GM18526 (cell line): ENCODE data around the gene FRMD1.

Source experiments
- POLR2A ChIP-seq: IDR thresholded peaks from 3 replicates; pipeline ENCODE4 v1.6.1; 2011; ENCODE audit not compliant: insufficient read length; ENCODE audit errors: extremely low read depth

Gene FRMD1

DNA sequence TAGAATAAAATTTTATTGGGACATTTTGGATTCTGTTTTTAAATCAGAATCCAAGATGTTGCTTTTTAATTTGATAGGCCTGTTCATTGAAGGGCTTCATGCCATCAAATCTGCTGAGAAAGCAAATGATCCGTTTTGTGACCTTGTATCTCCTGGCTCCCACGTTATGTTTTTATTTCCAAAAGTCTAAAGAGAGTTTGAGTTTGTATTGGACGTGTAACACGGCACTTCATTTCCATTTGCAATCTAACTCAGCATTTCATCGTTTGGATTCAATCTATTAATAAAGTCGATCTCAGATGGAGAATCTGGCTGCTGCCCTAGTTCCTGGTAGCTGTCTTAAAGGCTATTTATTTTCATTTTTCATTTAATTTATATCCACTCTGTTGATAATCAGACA lies 64.6 kb downstream of the FRMD1 start:
- no peak for TF ChIP-seq POLR2A

DNA sequence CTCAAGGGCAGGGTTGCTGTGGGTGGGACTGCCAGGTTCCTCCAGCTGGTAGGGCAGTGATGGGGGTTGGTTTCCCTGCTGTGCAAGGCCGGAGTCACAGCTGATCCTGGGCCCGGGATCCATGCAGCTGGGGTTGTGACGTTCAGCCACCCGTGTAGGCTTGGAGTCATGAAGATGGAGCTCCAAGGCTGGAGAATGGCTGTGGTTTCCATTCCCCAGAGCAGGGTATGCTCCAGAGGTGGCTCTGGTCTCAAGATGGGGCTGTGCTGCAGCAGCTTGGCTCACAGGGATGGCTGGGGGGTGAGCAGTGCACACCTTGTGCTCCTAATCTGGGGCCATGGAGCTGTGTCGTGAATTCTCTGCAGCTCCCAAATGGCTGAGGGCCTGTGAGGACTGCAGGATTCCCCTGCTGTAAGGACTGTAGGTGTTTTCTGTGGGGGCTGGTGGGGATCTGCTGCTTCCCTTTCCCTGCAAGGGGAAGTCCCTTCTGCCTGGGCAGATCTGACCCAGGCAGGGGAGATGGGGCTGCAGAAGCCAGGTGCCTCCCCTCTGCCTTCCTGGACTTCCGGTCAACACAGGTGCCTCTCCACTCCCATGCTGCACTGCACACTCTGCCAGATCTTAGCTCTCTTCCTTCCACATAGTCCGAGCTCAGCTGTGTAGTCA lies 65.6 kb downstream of the FRMD1 start:
- TF ChIP-seq POLR2A: no peak

DNA sequence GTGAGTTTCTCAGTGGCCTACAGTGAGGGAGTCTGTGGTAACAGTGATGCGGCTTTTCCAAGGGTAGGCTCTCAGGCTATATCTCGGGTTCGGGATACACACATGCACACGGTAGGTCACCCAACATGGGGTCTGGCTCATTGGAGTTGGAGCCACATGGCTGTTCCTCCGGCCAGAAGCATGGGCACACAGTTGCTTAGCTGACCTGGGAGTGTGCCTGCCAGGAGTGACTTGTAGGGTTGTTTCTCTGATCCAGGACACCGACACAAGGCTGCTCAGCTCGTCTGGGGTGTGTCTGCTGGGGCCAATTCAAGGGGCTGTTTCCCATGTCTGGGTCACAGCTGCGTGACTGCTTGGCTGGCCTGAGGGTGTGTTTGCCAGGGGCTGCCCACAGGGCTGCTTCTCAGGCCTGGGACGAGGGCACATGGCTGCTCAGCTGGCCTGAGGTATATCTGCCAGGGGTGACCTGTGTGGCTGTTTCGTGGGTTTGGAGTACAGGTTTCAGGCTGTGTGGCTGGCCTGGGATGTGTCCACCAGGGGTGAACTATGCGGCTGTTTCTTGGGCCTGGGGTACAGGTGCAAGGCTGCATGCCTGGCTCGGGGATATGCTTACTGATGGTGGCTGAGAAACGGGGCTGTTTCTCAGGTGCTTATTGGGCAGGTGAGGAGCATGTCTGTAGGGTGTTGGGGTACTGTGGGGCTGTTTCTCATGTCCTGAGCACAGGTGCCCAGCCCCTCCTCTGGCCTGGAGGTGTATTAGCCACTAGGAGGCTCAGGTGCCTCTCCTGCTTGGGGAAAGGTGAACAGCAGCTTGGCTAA lies 66.4 kb downstream of the FRMD1 start:
- TF ChIP-seq POLR2A: no peak

DNA sequence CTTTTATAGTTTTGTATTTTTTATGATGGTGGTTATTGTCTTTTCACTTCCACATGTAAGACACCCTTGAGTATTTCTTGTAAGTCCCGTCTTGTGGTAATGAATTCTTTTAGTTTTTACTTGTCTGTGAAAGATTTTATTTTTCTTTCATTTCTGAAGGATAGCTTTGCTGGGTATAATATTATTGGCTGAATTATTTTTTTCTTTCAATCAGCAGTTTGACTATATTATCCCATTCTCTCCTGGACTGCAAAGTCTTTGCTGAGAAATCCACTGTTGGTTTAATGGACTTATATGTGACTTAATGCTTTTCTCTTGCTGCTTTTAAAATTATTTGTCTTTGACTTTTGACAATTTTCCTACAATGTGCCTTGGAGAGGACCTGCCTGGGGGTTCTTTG lies 67.7 kb downstream of the FRMD1 start:
- no peak for TF ChIP-seq POLR2A

DNA sequence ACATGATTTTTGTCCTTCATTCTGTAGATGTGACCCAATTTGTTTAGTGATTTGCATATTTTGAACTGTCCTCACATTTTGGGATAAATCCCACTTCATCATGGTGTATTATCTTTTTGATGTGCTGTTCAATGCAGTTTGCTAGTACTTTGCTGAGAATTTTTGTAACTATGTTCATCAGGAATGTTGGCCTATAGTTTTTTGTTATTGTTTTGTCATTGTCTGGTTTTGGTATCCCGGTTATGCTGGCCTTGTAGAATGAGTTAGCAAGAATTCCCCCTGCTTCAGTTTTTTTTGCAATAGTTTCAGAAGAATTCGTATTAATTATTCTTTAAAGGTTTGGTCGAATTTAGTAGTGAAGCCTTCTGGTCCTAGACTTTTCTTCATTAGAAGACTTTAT lies 69.7 kb downstream of the FRMD1 start:
- no peak for TF ChIP-seq POLR2A

DNA sequence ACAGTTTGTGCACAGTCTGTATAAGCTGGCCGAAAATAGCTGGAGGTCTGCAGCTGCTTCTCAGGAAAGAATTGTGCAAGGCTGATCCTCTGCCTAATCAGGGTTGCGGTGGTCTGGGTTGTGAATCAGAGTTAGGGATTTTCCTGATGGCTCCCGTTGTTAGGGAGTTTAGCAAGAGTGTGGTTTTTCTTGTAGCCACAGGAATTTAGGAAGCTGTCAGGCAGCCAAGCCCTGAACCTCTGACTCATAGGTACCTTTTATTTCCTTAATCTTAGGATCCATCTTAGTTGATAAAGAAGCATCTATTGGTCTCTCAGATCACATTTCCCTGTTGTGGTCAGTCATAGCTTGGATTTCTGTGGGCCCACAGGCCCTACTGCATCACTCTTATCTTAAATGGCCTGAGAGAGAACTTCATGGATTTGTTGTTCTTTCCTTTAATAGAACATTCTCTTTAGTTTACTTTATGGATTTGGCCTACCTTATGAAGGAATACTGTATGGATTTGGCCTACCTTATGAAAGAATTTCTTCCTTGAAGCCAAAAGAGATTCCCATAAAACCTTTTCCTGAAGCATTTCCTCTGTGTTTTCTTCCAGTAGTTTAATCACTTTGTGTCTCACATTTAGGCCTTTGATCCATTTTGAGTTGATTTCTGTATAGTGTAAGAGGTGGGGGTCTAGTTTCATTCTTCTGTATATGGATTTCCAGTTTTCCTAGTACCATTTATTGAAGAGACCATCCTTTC lies 71.2 kb downstream of the FRMD1 start:
- TF ChIP-seq POLR2A: no peak

DNA sequence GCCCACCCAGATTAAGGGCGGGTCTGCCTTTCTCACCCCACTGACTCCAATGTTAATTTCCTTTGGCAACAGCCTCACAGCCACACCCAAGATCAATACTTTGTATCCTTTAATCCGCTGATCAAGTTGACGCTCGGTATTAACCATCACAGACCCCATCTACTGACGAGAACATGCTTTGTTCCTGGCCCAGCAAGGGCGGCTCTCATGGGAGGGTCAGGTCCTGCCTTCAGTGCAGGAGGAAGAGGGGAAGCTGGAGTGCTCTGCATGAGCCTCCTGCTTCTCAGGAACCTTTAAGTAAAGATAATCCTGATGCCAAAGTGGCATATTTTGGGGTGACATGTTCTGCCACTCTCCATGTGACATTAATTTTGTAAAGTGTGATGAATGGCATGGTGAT lies 73.2 kb downstream of the FRMD1 start:
- no peak for TF ChIP-seq POLR2A

DNA sequence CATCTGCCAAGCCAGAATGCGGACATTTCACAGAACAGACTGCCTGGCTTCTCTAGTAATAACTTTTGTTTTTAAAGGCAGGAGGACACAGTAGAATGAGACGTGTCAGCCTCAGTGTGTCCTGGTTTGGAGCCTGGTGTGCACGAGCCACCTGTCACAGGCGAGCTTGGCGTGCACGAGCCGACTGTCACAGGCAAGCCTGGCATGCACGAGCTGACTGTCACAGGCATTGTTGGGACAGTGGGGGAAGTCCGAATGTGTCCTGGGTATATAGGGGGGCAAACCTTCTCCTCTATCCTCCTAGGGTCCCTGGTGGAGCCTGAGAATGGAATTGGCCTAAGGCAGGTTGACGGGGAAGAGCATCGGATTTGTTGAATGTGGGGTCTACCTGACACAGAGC lies 74.1 kb downstream of the FRMD1 start:
- no peak for TF ChIP-seq POLR2A

DNA sequence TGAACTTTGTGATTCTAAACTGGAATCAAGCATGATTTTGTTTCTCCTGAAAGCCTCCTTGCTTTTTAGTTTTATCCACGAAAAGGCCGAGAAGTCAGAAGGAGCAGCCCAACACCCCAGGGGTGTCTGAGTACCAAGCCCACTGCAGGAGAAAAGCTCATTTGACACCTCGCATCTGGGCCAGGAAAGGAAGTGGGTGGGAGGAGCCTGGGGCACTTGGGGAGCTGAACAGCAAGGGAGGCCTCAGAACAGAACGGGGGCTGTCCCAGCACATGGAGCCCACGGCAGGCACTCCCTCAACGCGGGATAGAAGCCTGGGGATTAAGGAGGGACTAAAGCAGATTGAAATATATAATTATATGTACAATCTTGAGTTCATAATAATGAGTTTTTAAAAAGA lies 75.0 kb downstream of the FRMD1 start:
- TF ChIP-seq POLR2A: no peak
